CD4-positive, alpha-beta T cell treated with Interleukin-6 at 100 ng/mL for 8 hours (primary cell): Measurements from ENCODE around the gene COPG1.
"Not testable (repeated sequence)": the region's sequence is repeated elsewhere in the genome, so short reads cannot be mapped to it uniquely, and the experiment has no call there.

ENCODE experiments used
- DNase-seq: peaks from one replicate; pipeline ENCODE4 v3.0.0-alpha.2; 2020; ENCODE audit warnings: mixed read lengths, low spot score

Gene COPG1

GRCh38 chr3:129249284-129250065, at the start of gene COPG1:
Gene COPG1, plus strand, starts transcription at chr3:129249606. Its CDS starts 104 bp downstream, at chr3:129249710.
- DNase-seq, result peak; percentile 88

- DNase-seq, result no peak
Measured at GRCh38 chr3:129204473-129204872, 44.9 kb upstream of the COPG1 start.

- no peak for DNase-seq
Measured at GRCh38 chr3:129205109-129205832, 44.1 kb upstream of the COPG1 start.

- DNase-seq, result no peak
Measured at GRCh38 chr3:129207479-129207878, 41.9 kb upstream of the COPG1 start.

GRCh38 chr3:129211345-129211744, 38.1 kb upstream of the COPG1 start:
- DNase-seq, result no peak

GRCh38 chr3:129211772-129212171, 37.6 kb upstream of the COPG1 start:
- DNase-seq, result no peak

GRCh38 chr3:129213238-129213637, 36.2 kb upstream of the COPG1 start:
- DNase-seq, result no peak

GRCh38 chr3:129218742-129219141, 30.7 kb upstream of the COPG1 start:
- DNase-seq, result no peak

GRCh38 chr3:129224387-129224786, 25.0 kb upstream of the COPG1 start:
- DNase-seq, result not testable (repeated sequence)

- no peak for DNase-seq
Measured at GRCh38 chr3:129224984-129225393, 24.4 kb upstream of the COPG1 start.

GRCh38 chr3:129226374-129226773, 23.0 kb upstream of the COPG1 start:
- DNase-seq, result no peak

GRCh38 chr3:129228891-129229585, 20.4 kb upstream of the COPG1 start:
- no peak for DNase-seq

GRCh38 chr3:129230311-129231019, 18.9 kb upstream of the COPG1 start:
- DNase-seq, result no peak

- no peak for DNase-seq
Measured at GRCh38 chr3:129231331-129232119, 17.9 kb upstream of the COPG1 start.

GRCh38 chr3:129233538-129233937, 15.9 kb upstream of the COPG1 start:
- no peak for DNase-seq

GRCh38 chr3:129234441-129234840, 15.0 kb upstream of the COPG1 start:
- no peak for DNase-seq

GRCh38 chr3:129235344-129235917, 14.0 kb upstream of the COPG1 start:
- DNase-seq, result no peak

GRCh38 chr3:129238945-129239705, 10.3 kb upstream of the COPG1 start:
- peak; percentile 15 for DNase-seq

GRCh38 chr3:129239991-129240390, 9.4 kb upstream of the COPG1 start:
- no peak for DNase-seq

GRCh38 chr3:129240436-129240835, 9.0 kb upstream of the COPG1 start:
- DNase-seq, result no peak
